GM19099 (cell line): ENCODE data around the gene AP3B2.

Source experiments
- POLR2A ChIP-seq: IDR thresholded peaks from 3 replicates; pipeline ENCODE4 v1.6.1; 2011; ENCODE audit warnings: low read depth; ENCODE audit not compliant: insufficient read length; ENCODE audit errors: extremely low read depth

Gene AP3B2

GRCh38 chr15:82664021-82664420, 45.7 kb downstream of the AP3B2 start:
- no peak for TF ChIP-seq POLR2A

- TF ChIP-seq POLR2A: no peak
Observed at GRCh38 chr15:82663186-82663600, 46.5 kb downstream of the AP3B2 start.

- TF ChIP-seq POLR2A: no peak
Observed at GRCh38 chr15:82662641-82663040, 47.0 kb downstream of the AP3B2 start.

- TF ChIP-seq POLR2A: no peak
Observed at GRCh38 chr15:82660378-82660777, 49.3 kb downstream of the AP3B2 start.

GRCh38 chr15:82656641-82657266, 52.9 kb downstream of the AP3B2 start:
- TF ChIP-seq POLR2A: no peak

GRCh38 chr15:82655606-82656005, 54.1 kb downstream of the AP3B2 start:
- TF ChIP-seq POLR2A: no peak

- TF ChIP-seq POLR2A: no peak
Observed at GRCh38 chr15:82653483-82654168, 56.0 kb downstream of the AP3B2 start.

- TF ChIP-seq POLR2A: no peak
Observed at GRCh38 chr15:82651708-82652107, 58.0 kb downstream of the AP3B2 start.

GRCh38 chr15:82650046-82650670, 59.5 kb downstream of the AP3B2 start:
- TF ChIP-seq POLR2A: no peak

GRCh38 chr15:82649226-82649999, 60.3 kb downstream of the AP3B2 start:
- TF ChIP-seq POLR2A: no peak

- TF ChIP-seq POLR2A: no peak
Observed at GRCh38 chr15:82648257-82649103, 61.2 kb downstream of the AP3B2 start.

- no peak for TF ChIP-seq POLR2A
Observed at GRCh38 chr15:82647835-82648256, 61.8 kb downstream of the AP3B2 start.

- no peak for TF ChIP-seq POLR2A
Observed at GRCh38 chr15:82647045-82647834, 62.4 kb downstream of the AP3B2 start, which contains the start of gene CPEB1. Gene CPEB1 (minus strand): TSS chr15:82647363. CDS start chr15:82628459, 18,904 bp downstream.

- no peak for TF ChIP-seq POLR2A
Observed at GRCh38 chr15:82646250-82647044, 63.2 kb downstream of the AP3B2 start.
